Measurements from ENCODE around the gene ACVR1B. TPM values are rescaled to one million over a fixed set of nuclear protein-coding genes. Genes with fewer than 3 reads are reported as not detected.

ACVR1B gene
- total and polyA plus RNA-seq, 9 of the 15 experiments (the other 6 are each of a cell fraction or from before 2014, with no cell fraction given), result 0.97 to 15.1 (median 6.8) TPM

GRCh38 chr12:51972849-51973273 is 21.4 kb downstream of the ACVR1B start (continued):
- TF ChIP-seq ZNF609 (CRISPR knock-in tag; IDR thresholded peaks at IDR 0.05; ENCODE audit: borderline replicate concordance) (no peak), OTX1 (CRISPR knock-in tag; IDR thresholded peaks at IDR 0.05) (no peak), RAD51 (IDR thresholded peaks at IDR 0.05; ENCODE audit: borderline replicate concordance, low read depth) (peak; percentile 26; the same call in 1 of the 2 replicates), EP300 (IDR thresholded peaks at IDR 0.05; ENCODE audit: low read length) (peak; percentile 97), BRF2 (IDR thresholded peaks at IDR 0.05; ENCODE audit: borderline replicate concordance, insufficient read depth, insufficient read length) (no peak), PKNOX1 (IDR thresholded peaks at IDR 0.05) (peak; percentile 54; the same call in 1 of the 2 replicates), LEF1 (IDR thresholded peaks at IDR 0.05) (peak; percentile 84), ETV5 (CRISPR knock-in tag; IDR thresholded peaks at IDR 0.05; ENCODE audit: low read depth) (peak; percentile 89), ATF7 (IDR thresholded peaks at IDR 0.05) (peak; percentile 81; the same call in 1 of the 2 replicates), TCF3 (CRISPR knock-in tag; IDR thresholded peaks at IDR 0.05) (peak; percentile 94), GATAD2A (IDR thresholded peaks at IDR 0.05) (peak; percentile 69; the same call in 1 of the 2 replicates), ZBTB2 (IDR thresholded peaks at IDR 0.05) (peak; percentile 68; the same call in 1 of the 2 replicates), NFIC (IDR thresholded peaks at IDR 0.05) (peak; percentile 80), MLLT1 (IDR thresholded peaks at IDR 0.05) (no peak; a peak in 1 of 4 replicates), PML (IDR thresholded peaks at IDR 0.05; ENCODE audit: low read length) (peak; percentile 91), NONO (IDR thresholded peaks at IDR 0.05; ENCODE audit: low read depth in 2 of 2, low read length in 1 of 2) (0 out of 4 replicates have a peak, but pooled peaks of 1 of the 2 experiments have one; percentile 29), MYNN (IDR thresholded peaks at IDR 0.05) (peak; percentile 68; the same call in 1 of the 2 replicates), MYNN (CRISPR knock-in tag; IDR thresholded peaks at IDR 0.05) (no peak)
